Dendritic cell treated with granulocyte-macrophage colony-stimulating factor and Interleukin-4, amounts not matched to agents 40 ng/mL and 50 ng/mL, for 4 days (primary cell): ENCODE data around the gene RBM28.
"Not testable (repeated sequence)": the region's sequence is repeated elsewhere in the genome, so short reads cannot be mapped to it uniquely, and the experiment has no call there.

Experiments used
- H3K27ac Mint-ChIP-seq: one replicate; pipeline ENCODE4 v1.8.0; 2022; ENCODE audit warnings: mild to moderate bottlenecking, mixed read lengths
- H3K27me3 Mint-ChIP-seq: one replicate; pipeline ENCODE4 v1.8.0; 2022; ENCODE audit warnings: mild to moderate bottlenecking, mixed read lengths
- H3K36me3 Mint-ChIP-seq: one replicate; pipeline ENCODE4 v1.8.0; 2022; ENCODE audit warnings: low read depth, mixed read lengths
- H3K4me1 Mint-ChIP-seq: one replicate; pipeline ENCODE4 v1.8.0; 2022; ENCODE audit warnings: low read depth, mixed read lengths
- H3K4me3 Mint-ChIP-seq: one replicate; pipeline ENCODE4 v1.8.0; 2022; ENCODE audit warnings: mild to moderate bottlenecking, moderate library complexity, mixed read lengths
- H3K9me3 Mint-ChIP-seq: one replicate; pipeline ENCODE4 v1.8.0; 2022; ENCODE audit warnings: mixed read lengths
- intact Hi-C: fragments of 100-400 bp; cut with micrococcal nuclease; formaldehyde crosslinking; loops from one replicate; pipeline ENCODE4 v1.15.0; 2022

The RBM28 gene

GRCh38 chr7:128309124-128309523 lies 34.6 kb downstream of the RBM28 start:
- Mint-ChIP-seq H3K4me3 (no peak overlapping the region), H3K36me3 (peaks cover 100% of the 10 kb centered on the region), H3K27ac (no peak overlapping the region), H3K4me1 (no peaks in the 10 kb centered on the region), H3K9me3 (no peaks in the 10 kb centered on the region), H3K27me3 (no peaks in the 10 kb centered on the region)
- intact Hi-C loops, result no loop called here

- Mint-ChIP-seq H3K9me3 (no peaks in the 10 kb centered on the region), H3K36me3 (peaks cover 87% of the 10 kb centered on the region), H3K27me3 (no peaks in the 10 kb centered on the region), H3K4me3 (no peak overlapping the region), H3K27ac (no peak overlapping the region), H3K4me1 (peaks cover 7% of the 10 kb centered on the region)
- intact Hi-C loops, result no loop called here
Measured at GRCh38 chr7:128307061-128307460, 36.6 kb downstream of the RBM28 start.

GRCh38 chr7:128304212-128304611 lies 39.5 kb downstream of the RBM28 start:
- Mint-ChIP-seq H3K4me3 (no peak overlapping the region), H3K27ac (no peak overlapping the region), H3K27me3 (no peaks in the 10 kb centered on the region), H3K36me3 (peaks cover 59% of the 10 kb centered on the region), H3K4me1 (peaks cover 14% of the 10 kb centered on the region), H3K9me3 (no peaks in the 10 kb centered on the region)
- intact Hi-C loops, result no loop called here

- intact Hi-C loops, result no loop called here
- Mint-ChIP-seq H3K27me3 (no peaks in the 10 kb centered on the region), H3K36me3 (peaks cover 53% of the 10 kb centered on the region), H3K4me3 (no peak overlapping the region), H3K27ac (no peak overlapping the region), H3K4me1 (peaks cover 19% of the 10 kb centered on the region), H3K9me3 (no peaks in the 10 kb centered on the region)
Measured at GRCh38 chr7:128303643-128304042, 40.1 kb downstream of the RBM28 start.

GRCh38 chr7:128303133-128303532 lies 40.6 kb downstream of the RBM28 start:
- Mint-ChIP-seq H3K4me3 (no peak overlapping the region), H3K4me1 (peaks cover 24% of the 10 kb centered on the region), H3K27me3 (no peaks in the 10 kb centered on the region), H3K36me3 (peaks cover 48% of the 10 kb centered on the region), H3K9me3 (no peaks in the 10 kb centered on the region), H3K27ac (no peak overlapping the region)
- intact Hi-C loops, result no loop called here

GRCh38 chr7:128302139-128302538 lies 41.6 kb downstream of the RBM28 start:
- Mint-ChIP-seq H3K4me1 (peaks cover 27% of the 10 kb centered on the region), H3K27ac (no peak overlapping the region), H3K4me3 (no peak overlapping the region), H3K36me3 (peaks cover 38% of the 10 kb centered on the region), H3K27me3 (no peaks in the 10 kb centered on the region), H3K9me3 (no peaks in the 10 kb centered on the region)
- intact Hi-C loops, result no loop called here

GRCh38 chr7:128299109-128299607 lies 44.5 kb downstream of the RBM28 start:
- Mint-ChIP-seq H3K4me3 (no peak overlapping the region), H3K4me1 (peaks cover 27% of the 10 kb centered on the region), H3K27me3 (no peaks in the 10 kb centered on the region), H3K27ac (no peak overlapping the region), H3K9me3 (no peaks in the 10 kb centered on the region), H3K36me3 (peaks cover 8% of the 10 kb centered on the region)
- intact Hi-C loops, result no loop called here

- H3K27ac Mint-ChIP-seq, result peak overlapping the region; percentile 47
- H3K27me3 Mint-ChIP-seq, intact Hi-C loops, H3K9me3 Mint-ChIP-seq, H3K36me3 Mint-ChIP-seq, H3K4me3 Mint-ChIP-seq: not testable (repeated sequence)
- peaks cover 20% of the 10 kb centered on the region for H3K4me1 Mint-ChIP-seq
Measured at GRCh38 chr7:128298004-128298403, 45.7 kb downstream of the RBM28 start.

GRCh38 chr7:128287556-128287955 lies 56.2 kb downstream of the RBM28 start:
- no peaks in the 10 kb centered on the region for H3K27me3 Mint-ChIP-seq
- H3K27ac Mint-ChIP-seq, result no peak overlapping the region
- intact Hi-C loops, result no loop called here
- H3K36me3 Mint-ChIP-seq, result peaks cover 12% of the 10 kb centered on the region
- no peak overlapping the region for H3K4me3 Mint-ChIP-seq
- H3K9me3 Mint-ChIP-seq, result no peaks in the 10 kb centered on the region
- H3K4me1 Mint-ChIP-seq, result no peaks in the 10 kb centered on the region

GRCh38 chr7:128284102-128284501 lies 59.6 kb downstream of the RBM28 start:
- no peaks in the 10 kb centered on the region for H3K36me3 Mint-ChIP-seq

GRCh38 chr7:128281605-128282380 lies 61.9 kb downstream of the RBM28 start:
- Mint-ChIP-seq H3K27ac (no peak overlapping the region), H3K36me3 (no peaks in the 10 kb centered on the region), H3K4me3 (no peak overlapping the region), H3K4me1 (no peaks in the 10 kb centered on the region), H3K9me3 (peaks cover 18% of the 10 kb centered on the region), H3K27me3 (no peaks in the 10 kb centered on the region)
- intact Hi-C loops, result no loop called here

More at GRCh38 chr7:128284102-128284501, 59.6 kb downstream of the RBM28 start:
- no peaks in the 10 kb centered on the region for H3K27me3 Mint-ChIP-seq
- H3K9me3 Mint-ChIP-seq, result peaks cover 18% of the 10 kb centered on the region
- H3K4me3 Mint-ChIP-seq, result no peak overlapping the region
- no peaks in the 10 kb centered on the region for H3K4me1 Mint-ChIP-seq
- intact Hi-C loops, result no loop called here
- no peak overlapping the region for H3K27ac Mint-ChIP-seq

- H3K36me3 Mint-ChIP-seq, H3K4me3 Mint-ChIP-seq, H3K27me3 Mint-ChIP-seq, H3K27ac Mint-ChIP-seq, intact Hi-C loops, H3K4me1 Mint-ChIP-seq: not testable (repeated sequence)
- peaks cover 18% of the 10 kb centered on the region for H3K9me3 Mint-ChIP-seq
Measured at GRCh38 chr7:128280451-128280850, 63.3 kb downstream of the RBM28 start.

- Mint-ChIP-seq H3K9me3 (peaks cover 18% of the 10 kb centered on the region), H3K27me3 (no peaks in the 10 kb centered on the region), H3K36me3 (no peaks in the 10 kb centered on the region), H3K4me3 (no peak overlapping the region), H3K27ac (no peak overlapping the region), H3K4me1 (peaks cover 21% of the 10 kb centered on the region)
- intact Hi-C loops, result no loop called here
Measured at GRCh38 chr7:128279124-128279713, 64.5 kb downstream of the RBM28 start.

GRCh38 chr7:128278366-128278765 lies 65.3 kb downstream of the RBM28 start:
- no peaks in the 10 kb centered on the region for H3K36me3 Mint-ChIP-seq
- intact Hi-C loops, result no loop called here
- peaks cover 2% of the 10 kb centered on the region for H3K27me3 Mint-ChIP-seq
- no peak overlapping the region for H3K27ac Mint-ChIP-seq
- peaks cover 18% of the 10 kb centered on the region for H3K9me3 Mint-ChIP-seq
- no peak overlapping the region for H3K4me3 Mint-ChIP-seq
- peaks cover 21% of the 10 kb centered on the region for H3K4me1 Mint-ChIP-seq
